ENCODE data around the gene MAMDC2. TPM values are rescaled to one million over a fixed set of nuclear protein-coding genes. Genes with fewer than 3 reads are reported as not detected.

Gene MAMDC2
- total RNA-seq, 1 experiment from 2014 or later: 1.2 TPM

- ATAC-seq: no peak
- H3K4me3 ChIP-seq (replicated peaks in 1 of 2; ENCODE audit: low read depth in 1 of 2, low read length in 2 of 2): no peak overlapping the region
- peaks cover 0 to 24% of the 10 kb centered on the region in 2 experiments; a peak in 2 of 4 replicates for H3K4me1 ChIP-seq (ENCODE audit: control insufficient read depth in 1 of 2, insufficient read depth in 2 of 2, low read length in 2 of 2)
- H3K27me3 ChIP-seq (ENCODE audit: insufficient read depth, low read length): no peaks in the 10 kb centered on the region
- H3K4me2 ChIP-seq (ENCODE audit: low read length): no peak overlapping the region
- no TSS peak for BruUV-seq (replicated peaks)
- no peak for DNase-seq (ENCODE audit: low read depth, low spot score)
- CTCF ChIA-PET: interaction anchor here (0.8 to 7.5 kb wide), 2 partner anchors 88 to 138 kb away, joined by 3 to 205 read pairs; no protein-coding TSS in a partner anchor
- no peaks in the 10 kb centered on the region for H3K79me2 ChIP-seq (ENCODE audit: insufficient read depth, low read length)
- H3K9me2 ChIP-seq (ENCODE audit: insufficient read depth): no peaks in the 10 kb centered on the region
- no peaks in the 10 kb centered on the region for H3K36me3 ChIP-seq (ENCODE audit: control insufficient read depth in 1 of 2, insufficient read depth in 2 of 2, low read length in 2 of 2)
- RAD21 ChIA-PET (ENCODE audit: low non-redundant PET in 1 of 2, low total read pairs in 2 of 2, uncharacterized antibody in 2 of 2, unreplicated experiment in 2 of 2): no interaction called here
- H3K9ac ChIP-seq (ENCODE audit: low read length): no peak overlapping the region
- intact Hi-C loops (cut with micrococcal nuclease): no loop called here
- H3K9me3 ChIP-seq (ENCODE audit: control insufficient read depth in 1 of 2, insufficient read depth in 1 of 2, low read depth in 1 of 2, low read length in 2 of 2): no peaks in the 10 kb centered on the region
- no peak overlapping the region for H2AFZ ChIP-seq (ENCODE audit: low read depth, low read length, poor library complexity, severe bottlenecking)
- no peak overlapping the region for H3K27ac ChIP-seq (ENCODE audit: low read depth, low read length)
- POLR2A ChIA-PET: no interaction called here
- TF ChIP-seq POLR2AphosphoS5 (IDR thresholded peaks at IDR 0.05; ENCODE audit: low read depth, low read length) (no peak), CEBPB (IDR thresholded peaks at IDR 0.05; ENCODE audit: low read depth) (no peak), CBX3 (IDR thresholded peaks at IDR 0.05; ENCODE audit: low read depth) (no peak), RAD21 (IDR thresholded peaks at IDR 0.05; ENCODE audit: low read depth) (no peak), ELF1 (IDR thresholded peaks at IDR 0.05; ENCODE audit: borderline replicate concordance, low read depth) (no peak), FOSL1 (IDR thresholded peaks at IDR 0.05; ENCODE audit: low read depth) (no peak), EZH2 (IDR thresholded peaks at IDR 0.05) (no peak), JUND (IDR thresholded peaks at IDR 0.05) (no peak), TCF7L2 (IDR thresholded peaks at IDR 0.05; ENCODE audit: borderline replicate concordance, extremely low read depth, insufficient read depth, insufficient read length) (no peak), ZNF274 (IDR thresholded peaks at IDR 0.05; ENCODE audit: low read depth, low read length) (no peak), SP1 (IDR thresholded peaks at IDR 0.05; ENCODE audit: low read depth) (no peak), YY1 (IDR thresholded peaks at IDR 0.05; ENCODE audit: extremely low read depth, insufficient replicate concordance, low read depth, low read length) (no peak), SRF (IDR thresholded peaks at IDR 0.05; ENCODE audit: low read depth) (no peak), EGR1 (IDR thresholded peaks at IDR 0.05; ENCODE audit: low read depth) (no peak), POLR2A (IDR thresholded peaks at IDR 0.05; ENCODE audit: borderline replicate concordance, extremely low read depth, insufficient read depth, insufficient read length) (no peak)
- TF ChIP-seq, protein P1, sequence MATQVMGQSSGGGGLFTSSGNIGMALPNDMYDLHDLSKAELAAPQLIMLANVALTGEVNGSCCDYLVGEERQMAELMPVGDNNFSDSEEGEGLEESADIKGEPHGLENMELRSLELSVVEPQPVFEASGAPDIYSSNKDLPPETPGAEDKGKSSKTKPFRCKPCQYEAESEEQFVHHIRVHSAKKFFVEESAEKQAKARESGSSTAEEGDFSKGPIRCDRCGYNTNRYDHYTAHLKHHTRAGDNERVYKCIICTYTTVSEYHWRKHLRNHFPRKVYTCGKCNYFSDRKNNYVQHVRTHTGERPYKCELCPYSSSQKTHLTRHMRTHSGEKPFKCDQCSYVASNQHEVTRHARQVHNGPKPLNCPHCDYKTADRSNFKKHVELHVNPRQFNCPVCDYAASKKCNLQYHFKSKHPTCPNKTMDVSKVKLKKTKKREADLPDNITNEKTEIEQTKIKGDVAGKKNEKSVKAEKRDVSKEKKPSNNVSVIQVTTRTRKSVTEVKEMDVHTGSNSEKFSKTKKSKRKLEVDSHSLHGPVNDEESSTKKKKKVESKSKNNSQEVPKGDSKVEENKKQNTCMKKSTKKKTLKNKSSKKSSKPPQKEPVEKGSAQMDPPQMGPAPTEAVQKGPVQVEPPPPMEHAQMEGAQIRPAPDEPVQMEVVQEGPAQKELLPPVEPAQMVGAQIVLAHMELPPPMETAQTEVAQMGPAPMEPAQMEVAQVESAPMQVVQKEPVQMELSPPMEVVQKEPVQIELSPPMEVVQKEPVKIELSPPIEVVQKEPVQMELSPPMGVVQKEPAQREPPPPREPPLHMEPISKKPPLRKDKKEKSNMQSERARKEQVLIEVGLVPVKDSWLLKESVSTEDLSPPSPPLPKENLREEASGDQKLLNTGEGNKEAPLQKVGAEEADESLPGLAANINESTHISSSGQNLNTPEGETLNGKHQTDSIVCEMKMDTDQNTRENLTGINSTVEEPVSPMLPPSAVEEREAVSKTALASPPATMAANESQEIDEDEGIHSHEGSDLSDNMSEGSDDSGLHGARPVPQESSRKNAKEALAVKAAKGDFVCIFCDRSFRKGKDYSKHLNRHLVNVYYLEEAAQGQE (IDR thresholded peaks at IDR 0.05; ENCODE audit: low read depth): no peak
- TF ChIP-seq, protein P2, sequence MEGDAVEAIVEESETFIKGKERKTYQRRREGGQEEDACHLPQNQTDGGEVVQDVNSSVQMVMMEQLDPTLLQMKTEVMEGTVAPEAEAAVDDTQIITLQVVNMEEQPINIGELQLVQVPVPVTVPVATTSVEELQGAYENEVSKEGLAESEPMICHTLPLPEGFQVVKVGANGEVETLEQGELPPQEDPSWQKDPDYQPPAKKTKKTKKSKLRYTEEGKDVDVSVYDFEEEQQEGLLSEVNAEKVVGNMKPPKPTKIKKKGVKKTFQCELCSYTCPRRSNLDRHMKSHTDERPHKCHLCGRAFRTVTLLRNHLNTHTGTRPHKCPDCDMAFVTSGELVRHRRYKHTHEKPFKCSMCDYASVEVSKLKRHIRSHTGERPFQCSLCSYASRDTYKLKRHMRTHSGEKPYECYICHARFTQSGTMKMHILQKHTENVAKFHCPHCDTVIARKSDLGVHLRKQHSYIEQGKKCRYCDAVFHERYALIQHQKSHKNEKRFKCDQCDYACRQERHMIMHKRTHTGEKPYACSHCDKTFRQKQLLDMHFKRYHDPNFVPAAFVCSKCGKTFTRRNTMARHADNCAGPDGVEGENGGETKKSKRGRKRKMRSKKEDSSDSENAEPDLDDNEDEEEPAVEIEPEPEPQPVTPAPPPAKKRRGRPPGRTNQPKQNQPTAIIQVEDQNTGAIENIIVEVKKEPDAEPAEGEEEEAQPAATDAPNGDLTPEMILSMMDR (IDR thresholded peaks at IDR 0.05 in 2 of 3, conservative IDR thresholded peaks at IDR 0.05 in 1 of 3; ENCODE audit: borderline replicate concordance in 1 of 3, insufficient read depth in 1 of 3, low read depth in 2 of 3, low read length in 2 of 3): no peak
- no peaks in the 10 kb centered on the region for H4K20me1 ChIP-seq (ENCODE audit: insufficient read depth)
Measured at GRCh38 chr9:70107558-70107957, 63.9 kb downstream of the MAMDC2 start.

Measured in HCT116 (cell line).